Measurements from ENCODE around the gene IRGQ.
"Not testable (repeated sequence)": the region's sequence is repeated elsewhere in the genome, so short reads cannot be mapped to it uniquely, and the experiment has no call there.

The IRGQ gene

GRCh38 chr19:43596842-43597461 lies 1.0 kb upstream of the IRGQ start:
- peaks cover 9% of the 10 kb centered on the region; the same call in 1 of the 2 replicates for H3K4me1 ChIP-seq (ENCODE audit: control insufficient read depth, insufficient read depth, low read length)
- H3K27ac ChIP-seq (ENCODE audit: low read depth, low read length), result peak overlapping the region; percentile 100
- H3K9me3 ChIP-seq (ENCODE audit: control insufficient read depth, insufficient read depth, low read length), result no peaks in the 10 kb centered on the region
- H3K27me3 ChIP-seq (ENCODE audit: control insufficient read depth, insufficient read depth, low read length), result no peaks in the 10 kb centered on the region
- peaks cover 47% of the 10 kb centered on the region for H3K36me3 ChIP-seq (ENCODE audit: control insufficient read depth, insufficient read depth, low read length)
- peak overlapping the region; percentile 96 for H3K9ac ChIP-seq (ENCODE audit: low read depth, low read length)
- peak overlapping the region; percentile 88 for H3K4me3 ChIP-seq (ENCODE audit: low read depth, low read length)

DNA sequence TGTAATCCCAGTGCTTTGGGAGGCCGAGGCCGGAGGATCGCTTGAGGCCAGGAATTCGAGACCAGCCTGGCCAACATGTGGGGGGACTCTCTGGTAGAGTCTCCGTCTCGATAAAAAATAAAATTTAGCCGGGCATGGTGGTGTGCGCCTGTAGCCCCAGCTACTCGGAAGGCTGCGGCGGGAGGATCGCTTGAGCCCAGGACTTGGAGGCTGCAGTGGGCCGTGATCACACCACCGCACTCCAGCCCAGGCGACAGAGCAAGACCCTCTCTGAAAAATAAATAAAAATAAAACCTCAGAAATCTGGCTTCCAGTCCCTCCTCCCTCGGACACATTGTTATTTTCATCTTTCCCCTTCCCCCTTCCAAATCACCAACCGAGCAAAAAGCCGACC lies 332 bp downstream of the IRGQ start:
- peak overlapping the region; percentile 82 for H3K9ac ChIP-seq (ENCODE audit: low read depth, low read length)
- peak overlapping the region; percentile 100 for H3K27ac ChIP-seq (ENCODE audit: low read depth, low read length)
- peak overlapping the region; percentile 85 for H3K4me3 ChIP-seq (ENCODE audit: low read depth, low read length)
- H3K27me3 ChIP-seq (ENCODE audit: control insufficient read depth, insufficient read depth, low read length), result no peaks in the 10 kb centered on the region
- peaks cover 52% of the 10 kb centered on the region for H3K36me3 ChIP-seq (ENCODE audit: control insufficient read depth, insufficient read depth, low read length)
- H3K9me3 ChIP-seq (ENCODE audit: control insufficient read depth, insufficient read depth, low read length), result no peaks in the 10 kb centered on the region
- peaks cover 9% of the 10 kb centered on the region; the same call in 1 of the 2 replicates for H3K4me1 ChIP-seq (ENCODE audit: control insufficient read depth, insufficient read depth, low read length)

DNA sequence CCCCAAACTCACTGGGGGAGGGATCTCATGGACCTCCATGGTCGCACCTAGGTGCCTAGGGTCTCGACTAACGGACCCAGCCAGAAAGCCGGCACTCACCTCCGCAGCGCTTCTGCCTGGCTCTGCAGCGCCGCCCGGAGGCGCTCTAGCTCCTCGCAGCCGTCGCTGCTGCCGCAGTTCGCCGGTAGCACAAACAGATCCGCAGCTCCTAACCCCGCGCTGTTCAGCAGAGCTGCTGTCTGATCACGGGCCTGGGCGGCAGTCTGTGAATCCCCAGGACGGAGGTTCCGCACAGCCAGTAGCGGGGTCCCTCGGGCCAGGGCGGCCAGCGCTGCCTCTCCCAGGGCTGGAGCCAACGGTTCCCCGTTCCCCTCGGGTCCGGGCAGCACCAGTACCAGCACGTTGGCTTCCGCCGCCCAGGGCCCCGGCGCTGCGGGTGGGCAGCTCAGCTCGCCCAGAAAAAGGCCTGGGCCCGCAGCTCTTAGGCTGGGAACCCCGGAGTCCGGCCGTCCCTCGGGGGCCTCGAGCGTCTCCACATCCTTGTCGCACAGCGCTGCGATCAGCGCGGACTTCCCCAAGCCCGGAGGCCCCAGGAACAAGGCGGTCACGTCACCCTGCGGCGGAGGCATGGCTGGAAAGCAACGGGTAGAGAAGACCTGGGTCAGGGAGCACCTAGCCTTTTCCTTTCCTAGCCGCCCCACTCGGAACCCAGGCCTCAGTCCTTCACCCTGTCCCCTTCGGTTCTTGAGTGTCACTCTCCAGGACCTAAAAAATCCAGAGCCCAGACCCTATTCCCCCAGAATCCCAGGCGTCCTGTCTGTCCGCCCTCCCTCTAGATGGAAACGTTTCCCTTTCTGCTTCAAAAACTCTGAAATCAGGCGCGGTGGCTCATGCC lies 977 bp downstream of the IRGQ start:
- Histone ChIP-seq H3K27ac (ENCODE audit: low read depth, low read length) (peak overlapping the region; percentile 100), H3K9ac (ENCODE audit: low read depth, low read length) (peak overlapping the region; percentile 82), H3K36me3 (ENCODE audit: control insufficient read depth, insufficient read depth, low read length) (peaks cover 54% of the 10 kb centered on the region), H3K4me1 (ENCODE audit: control insufficient read depth, insufficient read depth, low read length) (peaks cover 9% of the 10 kb centered on the region; the same call in 1 of the 2 replicates), H3K27me3 (ENCODE audit: control insufficient read depth, insufficient read depth, low read length) (no peaks in the 10 kb centered on the region), H3K9me3 (ENCODE audit: control insufficient read depth, insufficient read depth, low read length) (no peaks in the 10 kb centered on the region), H3K4me3 (ENCODE audit: low read depth, low read length) (peak overlapping the region; percentile 85)

- H3K27me3 ChIP-seq (ENCODE audit: control insufficient read depth, insufficient read depth, low read length), result no peaks in the 10 kb centered on the region
- no peak overlapping the region for H3K4me3 ChIP-seq (ENCODE audit: low read depth, low read length)
- H3K27ac ChIP-seq (ENCODE audit: low read depth, low read length), result no peak overlapping the region
- peaks cover 52% of the 10 kb centered on the region for H3K36me3 ChIP-seq (ENCODE audit: control insufficient read depth, insufficient read depth, low read length)
- no peaks in the 10 kb centered on the region for H3K9me3 ChIP-seq (ENCODE audit: control insufficient read depth, insufficient read depth, low read length)
- no peak overlapping the region for H3K9ac ChIP-seq (ENCODE audit: low read depth, low read length)
- H3K4me1 ChIP-seq (ENCODE audit: control insufficient read depth, insufficient read depth, low read length), result peaks cover 9% of the 10 kb centered on the region; the same call in 1 of the 2 replicates
Measured at GRCh38 chr19:43594081-43594697, 1.7 kb downstream of the IRGQ start.

DNA sequence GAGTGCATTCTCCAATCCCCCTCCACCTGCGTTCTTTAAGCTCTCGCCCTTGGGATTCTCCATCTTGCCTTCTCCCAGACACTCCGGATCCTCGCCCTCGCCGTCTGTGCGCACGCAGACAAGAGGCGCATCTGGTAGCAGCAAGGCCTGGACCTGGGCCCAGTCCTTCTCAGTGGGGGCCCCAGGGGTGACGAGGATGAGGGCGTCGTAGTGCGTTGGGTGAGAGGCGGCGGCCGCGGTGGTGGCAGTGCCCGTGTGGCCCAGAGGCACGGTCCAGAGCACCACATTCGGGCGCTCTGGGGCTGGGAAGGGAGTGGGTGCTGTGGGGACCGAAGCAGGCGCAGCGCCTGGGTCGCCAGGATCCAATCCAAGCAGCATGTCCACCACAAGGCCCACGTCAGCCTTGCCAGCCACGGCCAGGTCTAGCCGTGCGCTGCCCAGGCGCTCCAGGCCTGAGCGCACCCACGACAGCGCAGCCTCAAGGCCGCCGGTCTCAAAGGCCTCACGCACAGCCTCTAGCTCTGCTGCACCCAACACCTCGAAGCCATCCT lies 3.1 kb downstream of the IRGQ start:
- Histone ChIP-seq H3K9me3 (ENCODE audit: control insufficient read depth, insufficient read depth, low read length) (no peaks in the 10 kb centered on the region), H3K27me3 (ENCODE audit: control insufficient read depth, insufficient read depth, low read length) (no peaks in the 10 kb centered on the region), H3K9ac (ENCODE audit: low read depth, low read length) (no peak overlapping the region), H3K4me1 (ENCODE audit: control insufficient read depth, insufficient read depth, low read length) (peaks cover 9% of the 10 kb centered on the region; the same call in 1 of the 2 replicates), H3K27ac (ENCODE audit: low read depth, low read length) (no peak overlapping the region), H3K36me3 (ENCODE audit: control insufficient read depth, insufficient read depth, low read length) (peaks cover 50% of the 10 kb centered on the region), H3K4me3 (ENCODE audit: low read depth, low read length) (no peak overlapping the region)

DNA sequence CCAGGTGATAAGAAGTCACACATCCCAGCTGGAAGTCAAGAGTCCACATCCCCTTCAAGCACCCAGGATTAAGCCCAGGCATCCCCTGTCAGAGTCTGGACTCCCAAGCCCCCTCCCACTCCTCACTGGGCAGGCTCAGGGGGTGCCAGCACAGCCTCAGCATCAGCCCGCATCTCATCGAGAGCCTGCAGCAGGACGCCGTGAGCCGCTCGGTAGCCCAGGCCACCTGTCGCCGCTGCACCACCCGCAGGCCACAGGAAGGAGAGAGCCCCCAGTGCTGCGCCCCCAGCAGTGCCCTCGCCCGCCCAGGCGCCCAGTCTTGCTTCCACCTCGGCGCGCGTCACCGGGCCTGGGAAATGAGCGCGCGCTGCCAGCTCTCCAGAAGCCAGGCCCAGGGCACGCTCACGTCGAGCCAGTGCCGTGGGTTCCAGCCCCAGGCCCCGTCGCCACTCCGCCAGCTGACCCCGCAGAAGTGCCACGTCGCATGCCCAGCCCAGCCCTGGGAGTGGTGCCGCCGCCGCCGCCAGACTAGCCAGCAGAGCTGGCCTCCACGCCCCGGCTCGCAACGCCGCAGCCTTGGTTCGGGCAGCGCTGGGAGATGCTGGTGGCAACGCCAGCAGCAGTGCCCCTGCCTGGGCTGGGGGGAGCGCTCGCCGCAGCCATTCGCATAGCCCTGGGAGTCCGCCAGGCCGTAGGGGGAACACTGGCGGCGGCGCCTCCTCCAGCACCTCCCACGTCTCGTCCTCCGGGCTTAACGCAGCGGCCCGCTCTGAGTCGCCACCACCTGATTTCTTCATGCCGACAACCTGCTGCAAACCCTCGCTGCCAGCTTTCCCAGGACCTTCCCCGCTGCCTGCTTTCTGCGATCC lies 3.8 kb downstream of the IRGQ start:
- no peak overlapping the region for H3K9ac ChIP-seq (ENCODE audit: low read depth, low read length)
- no peak overlapping the region for H3K27ac ChIP-seq (ENCODE audit: low read depth, low read length)
- H3K9me3 ChIP-seq (ENCODE audit: control insufficient read depth, insufficient read depth, low read length), result no peaks in the 10 kb centered on the region
- peaks cover 2% of the 10 kb centered on the region; the same call in 1 of the 2 replicates for H3K4me1 ChIP-seq (ENCODE audit: control insufficient read depth, insufficient read depth, low read length)
- H3K4me3 ChIP-seq (ENCODE audit: low read depth, low read length), result no peak overlapping the region
- peaks cover 50% of the 10 kb centered on the region for H3K36me3 ChIP-seq (ENCODE audit: control insufficient read depth, insufficient read depth, low read length)
- no peaks in the 10 kb centered on the region for H3K27me3 ChIP-seq (ENCODE audit: control insufficient read depth, insufficient read depth, low read length)

DNA sequence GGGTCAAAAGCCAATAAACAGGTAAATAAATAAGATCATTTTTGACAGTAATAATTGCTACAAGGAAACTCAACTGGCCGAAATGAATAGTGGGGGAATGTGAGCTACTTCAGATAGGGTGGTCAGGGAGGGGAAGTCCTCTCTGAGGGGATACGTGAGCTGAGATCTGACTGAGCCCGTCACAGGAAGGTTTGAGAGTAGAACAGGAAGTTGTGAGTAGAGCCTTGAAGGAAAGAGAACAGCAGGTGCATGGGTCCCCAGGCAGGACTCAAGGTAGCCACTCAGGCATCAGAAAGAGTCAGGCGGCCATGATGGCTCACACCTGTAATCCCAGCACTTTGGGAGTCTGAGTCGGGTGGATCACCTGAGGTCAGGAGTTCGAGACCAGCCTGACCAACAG lies 6.3 kb downstream of the IRGQ start:
- no peaks in the 10 kb centered on the region for H3K9me3 ChIP-seq (ENCODE audit: control insufficient read depth, insufficient read depth, low read length)
- no peak overlapping the region for H3K4me3 ChIP-seq (ENCODE audit: low read depth, low read length)
- peaks cover 57% of the 10 kb centered on the region for H3K36me3 ChIP-seq (ENCODE audit: control insufficient read depth, insufficient read depth, low read length)
- no peak overlapping the region for H3K27ac ChIP-seq (ENCODE audit: low read depth, low read length)
- H3K9ac ChIP-seq (ENCODE audit: low read depth, low read length), result no peak overlapping the region
- H3K4me1 ChIP-seq (ENCODE audit: control insufficient read depth, insufficient read depth, low read length), result no peaks in the 10 kb centered on the region
- no peaks in the 10 kb centered on the region for H3K27me3 ChIP-seq (ENCODE audit: control insufficient read depth, insufficient read depth, low read length)

- Histone ChIP-seq H3K36me3 (ENCODE audit: control insufficient read depth, insufficient read depth, low read length) (peaks cover 57% of the 10 kb centered on the region), H3K4me1 (ENCODE audit: control insufficient read depth, insufficient read depth, low read length) (no peaks in the 10 kb centered on the region), H3K27ac (ENCODE audit: low read depth, low read length) (no peak overlapping the region), H3K9ac (ENCODE audit: low read depth, low read length) (no peak overlapping the region), H3K4me3 (ENCODE audit: low read depth, low read length) (no peak overlapping the region), H3K27me3 (ENCODE audit: control insufficient read depth, insufficient read depth, low read length) (no peaks in the 10 kb centered on the region), H3K9me3 (ENCODE audit: control insufficient read depth, insufficient read depth, low read length) (no peaks in the 10 kb centered on the region)
Measured at GRCh38 chr19:43589277-43589676, 6.7 kb downstream of the IRGQ start.

- not testable (repeated sequence) for H3K9me3 ChIP-seq (ENCODE audit: control insufficient read depth, insufficient read depth, low read length); H3K9ac ChIP-seq (ENCODE audit: low read depth, low read length); H3K4me1 ChIP-seq (ENCODE audit: control insufficient read depth, insufficient read depth, low read length); H3K4me3 ChIP-seq (ENCODE audit: low read depth, low read length); H3K27ac ChIP-seq (ENCODE audit: low read depth, low read length); H3K27me3 ChIP-seq (ENCODE audit: control insufficient read depth, insufficient read depth, low read length)
- H3K36me3 ChIP-seq (ENCODE audit: control insufficient read depth, insufficient read depth, low read length), result peaks cover 35% of the 10 kb centered on the region
Measured at GRCh38 chr19:43587029-43587428, 8.9 kb downstream of the IRGQ start.

GRCh38 chr19:43586346-43586745 lies 9.6 kb downstream of the IRGQ start:
- Histone ChIP-seq H3K4me1 (ENCODE audit: control insufficient read depth, insufficient read depth, low read length) (no peaks in the 10 kb centered on the region), H3K4me3 (ENCODE audit: low read depth, low read length) (no peak overlapping the region), H3K36me3 (ENCODE audit: control insufficient read depth, insufficient read depth, low read length) (peaks cover 32% of the 10 kb centered on the region), H3K27ac (ENCODE audit: low read depth, low read length) (no peak overlapping the region), H3K27me3 (ENCODE audit: control insufficient read depth, insufficient read depth, low read length) (no peaks in the 10 kb centered on the region), H3K9me3 (ENCODE audit: control insufficient read depth, insufficient read depth, low read length) (no peaks in the 10 kb centered on the region), H3K9ac (ENCODE audit: low read depth, low read length) (no peak overlapping the region)
